Measurements from ENCODE around the gene RNF32.

The RNF32 gene

DNA sequence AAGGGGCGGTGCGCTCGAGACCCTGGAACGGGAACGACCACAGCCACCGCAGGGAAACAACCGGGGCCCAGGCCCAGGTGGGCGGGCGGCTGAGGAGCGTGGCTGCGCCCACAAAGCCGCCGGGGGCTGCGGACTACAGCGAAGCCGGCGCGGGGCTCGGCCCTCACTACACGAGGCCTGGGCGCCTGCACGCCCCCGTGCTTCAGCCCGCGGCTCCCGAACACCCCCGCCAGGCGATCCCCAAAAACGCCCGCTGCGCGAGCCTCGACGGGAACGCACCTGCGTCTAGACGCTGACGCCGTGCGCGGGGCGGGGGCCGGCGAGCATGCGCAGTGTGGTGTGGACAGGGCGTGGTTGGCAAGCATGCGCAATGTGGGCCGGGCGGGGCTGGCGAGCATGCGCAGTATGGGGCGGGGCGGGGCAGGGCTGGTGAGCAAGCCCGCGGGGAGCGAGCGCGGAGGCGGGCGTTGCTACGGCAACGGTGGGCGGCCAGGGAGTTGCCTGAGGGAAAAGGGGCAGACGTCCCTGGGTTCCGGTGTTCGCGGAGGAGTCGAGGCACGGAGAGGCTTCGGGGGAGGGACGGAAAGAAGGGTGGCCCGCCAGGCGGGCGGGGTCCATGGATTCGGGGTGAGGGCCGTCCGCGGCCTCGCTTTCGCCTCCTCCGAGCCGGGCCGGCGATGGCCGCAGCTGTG lies at the start of gene RNF32:
TSS of gene RNF32 (plus strand) at position 518 of the 692 bp plus-strand sequence. CDS start 3,104 bp downstream, outside the sequence.
- DNase-seq, result peak; percentile 96

DNA sequence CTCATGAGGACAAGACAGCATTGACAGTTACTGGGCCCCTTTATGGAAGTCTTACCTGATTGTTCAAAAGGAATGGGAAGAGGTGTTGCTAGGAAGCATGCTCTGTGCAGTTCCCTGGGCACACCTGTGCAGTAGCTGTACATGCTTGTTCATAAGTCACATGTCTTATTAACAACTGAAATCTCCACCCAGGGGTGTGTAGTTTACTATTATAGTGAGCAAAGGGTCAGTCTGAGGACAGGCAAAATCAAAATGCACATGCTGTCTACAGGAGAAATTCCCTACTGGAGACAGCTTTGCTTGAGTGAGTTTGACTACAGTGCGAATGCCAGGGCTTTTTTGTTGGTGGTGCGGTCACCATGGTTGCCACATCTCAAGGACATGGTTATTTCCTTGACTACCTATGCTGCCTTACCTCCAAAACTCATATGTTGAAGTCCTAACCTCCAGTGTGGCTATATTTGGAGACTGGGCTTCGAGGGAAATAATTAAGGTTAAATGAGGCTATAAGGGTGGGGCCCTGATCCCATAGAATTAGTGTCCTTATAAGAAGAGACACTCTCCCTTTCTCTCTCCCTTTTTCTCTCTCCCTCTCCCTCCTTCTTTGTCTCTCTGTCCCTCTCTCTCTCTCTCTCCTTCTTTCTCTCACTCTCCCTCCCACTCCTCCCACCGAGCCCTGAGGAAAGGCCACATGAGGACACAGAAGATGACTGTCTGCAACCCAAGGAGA lies 48.3 kb upstream of the RNF32 start:
- DNase-seq, result no peak

DNA sequence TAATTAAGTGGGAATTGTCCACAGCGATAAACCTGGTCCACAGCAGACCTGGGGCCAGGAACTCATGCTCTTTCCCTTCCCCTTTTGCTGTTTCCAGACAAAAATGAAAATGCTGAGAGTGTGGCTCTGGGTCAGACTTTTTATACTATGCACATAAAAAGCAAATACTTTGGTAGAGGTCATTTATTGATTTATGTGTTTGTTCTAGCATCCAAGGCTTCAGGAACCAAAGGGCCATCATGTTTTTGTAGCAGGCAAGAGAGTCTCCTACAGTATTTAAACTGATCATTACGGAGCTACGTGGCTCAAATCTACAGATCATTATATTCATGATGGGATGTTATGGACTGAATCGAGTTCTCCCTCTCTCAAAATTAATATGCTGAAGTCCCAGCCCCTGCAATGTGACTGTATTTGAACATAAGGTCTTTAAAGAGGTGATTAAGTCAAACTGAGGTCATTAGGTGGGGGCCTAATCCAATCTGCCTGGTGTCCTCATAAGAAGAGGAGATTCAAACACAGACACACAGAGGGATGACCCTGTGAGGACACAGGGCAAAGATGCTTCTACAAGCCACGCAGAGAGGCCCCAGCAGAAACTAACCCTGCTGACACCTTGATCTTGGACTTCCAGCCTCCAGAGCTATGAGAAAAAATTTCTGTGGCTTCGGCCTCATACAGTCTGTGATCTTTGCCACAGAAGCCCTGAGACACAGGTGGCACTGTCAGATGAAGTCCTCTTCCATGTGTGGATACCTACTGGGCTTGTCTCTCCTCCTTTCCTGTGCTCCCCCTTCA lies 46.1 kb upstream of the RNF32 start:
- DNase-seq, result no peak

DNA sequence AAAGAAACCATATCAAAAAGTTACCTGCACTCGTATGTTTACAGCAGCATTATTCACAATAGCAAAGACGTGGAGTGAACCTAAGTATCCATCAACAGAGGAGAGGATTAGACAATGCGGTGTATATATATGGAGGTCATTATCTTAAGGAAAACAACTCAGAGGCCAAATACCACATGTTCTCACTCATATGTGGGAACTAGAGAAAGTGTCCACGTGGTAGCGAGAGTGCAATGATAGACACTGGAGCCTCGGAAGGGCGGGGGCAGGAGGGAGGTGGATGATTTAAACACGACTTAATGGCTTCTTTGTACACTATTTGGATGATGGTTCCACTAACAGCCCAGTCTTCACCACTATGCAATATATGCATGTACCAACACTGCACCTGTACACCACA lies 40.1 kb upstream of the RNF32 start:
- DNase-seq, result no peak

DNA sequence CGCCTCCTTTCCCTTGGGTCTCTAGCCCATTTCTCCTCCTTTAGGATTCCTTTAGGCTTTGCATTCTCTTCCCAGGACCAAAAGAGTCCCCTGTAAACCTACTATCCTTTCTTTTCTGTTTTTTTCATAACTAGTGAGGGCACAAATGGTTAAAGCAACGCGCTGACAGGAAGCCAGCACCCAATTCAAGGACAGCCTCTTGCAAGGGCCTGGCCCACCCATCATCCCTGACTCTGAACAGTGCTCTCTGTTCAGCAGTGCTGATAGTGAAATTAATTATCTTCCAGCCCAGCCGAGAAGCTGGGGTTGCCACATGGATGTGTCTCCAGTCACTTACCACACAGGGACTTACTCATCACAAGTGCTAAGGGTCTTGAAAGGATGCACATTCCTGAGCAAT lies 38.3 kb upstream of the RNF32 start:
- no peak for DNase-seq

DNA sequence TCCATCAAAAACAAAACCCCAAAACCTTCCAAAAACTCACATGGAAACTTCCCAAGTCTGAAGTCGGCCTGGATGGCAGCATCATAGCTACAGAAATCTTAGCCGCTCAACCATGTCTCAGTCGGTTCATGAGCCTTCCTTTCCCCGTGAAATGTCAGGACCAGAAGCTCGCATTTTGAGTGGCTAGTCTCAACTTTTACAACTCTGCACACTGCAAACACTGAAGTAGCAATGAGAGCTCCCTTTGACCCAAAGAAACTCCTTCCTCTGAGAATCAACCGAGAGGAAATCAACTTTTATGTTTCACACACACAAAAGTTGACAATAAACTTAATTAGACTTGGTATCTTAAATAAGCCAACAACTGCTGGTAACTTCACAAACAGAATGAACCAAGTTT lies 37.6 kb upstream of the RNF32 start:
- no peak for DNase-seq

DNA sequence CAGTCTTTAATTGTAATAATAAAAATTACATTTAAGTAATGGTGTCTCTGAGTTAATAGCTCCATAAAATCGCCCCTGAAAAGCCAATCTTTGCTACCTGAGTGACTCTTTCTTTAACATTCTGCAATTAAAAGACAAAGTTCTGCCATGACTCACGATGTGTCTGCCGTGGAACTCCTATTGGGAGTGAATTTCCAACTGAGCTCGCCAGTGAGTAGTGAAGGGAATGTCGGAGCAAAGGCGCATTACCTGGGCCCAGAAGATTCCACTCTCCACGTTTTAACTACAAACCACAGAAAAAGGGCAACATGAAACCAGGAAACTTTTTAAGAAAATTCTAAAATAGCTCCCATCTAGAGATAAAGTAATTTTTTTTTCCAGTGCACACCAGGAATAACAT lies 36.9 kb upstream of the RNF32 start:
- DNase-seq, result no peak

DNA sequence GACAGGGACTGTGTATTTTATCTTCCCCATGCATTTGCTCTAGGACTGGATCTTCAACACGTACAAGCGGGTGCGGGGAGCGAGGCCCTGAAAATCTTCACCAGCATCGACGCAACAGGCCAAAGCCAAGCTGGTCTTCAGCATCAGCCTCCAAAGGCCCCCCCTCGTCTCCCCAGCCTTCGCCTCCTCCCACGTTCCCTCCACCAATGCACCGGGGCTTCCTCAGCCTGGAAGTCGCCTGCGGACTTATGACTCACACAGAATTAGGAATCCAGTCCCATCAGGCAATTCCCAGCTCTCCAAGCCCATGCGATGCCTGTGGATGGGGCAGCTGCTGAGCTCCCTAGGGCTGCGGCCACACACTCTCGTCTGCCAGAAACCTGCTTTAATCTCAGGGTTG lies 36.3 kb upstream of the RNF32 start:
- DNase-seq, result no peak

DNA sequence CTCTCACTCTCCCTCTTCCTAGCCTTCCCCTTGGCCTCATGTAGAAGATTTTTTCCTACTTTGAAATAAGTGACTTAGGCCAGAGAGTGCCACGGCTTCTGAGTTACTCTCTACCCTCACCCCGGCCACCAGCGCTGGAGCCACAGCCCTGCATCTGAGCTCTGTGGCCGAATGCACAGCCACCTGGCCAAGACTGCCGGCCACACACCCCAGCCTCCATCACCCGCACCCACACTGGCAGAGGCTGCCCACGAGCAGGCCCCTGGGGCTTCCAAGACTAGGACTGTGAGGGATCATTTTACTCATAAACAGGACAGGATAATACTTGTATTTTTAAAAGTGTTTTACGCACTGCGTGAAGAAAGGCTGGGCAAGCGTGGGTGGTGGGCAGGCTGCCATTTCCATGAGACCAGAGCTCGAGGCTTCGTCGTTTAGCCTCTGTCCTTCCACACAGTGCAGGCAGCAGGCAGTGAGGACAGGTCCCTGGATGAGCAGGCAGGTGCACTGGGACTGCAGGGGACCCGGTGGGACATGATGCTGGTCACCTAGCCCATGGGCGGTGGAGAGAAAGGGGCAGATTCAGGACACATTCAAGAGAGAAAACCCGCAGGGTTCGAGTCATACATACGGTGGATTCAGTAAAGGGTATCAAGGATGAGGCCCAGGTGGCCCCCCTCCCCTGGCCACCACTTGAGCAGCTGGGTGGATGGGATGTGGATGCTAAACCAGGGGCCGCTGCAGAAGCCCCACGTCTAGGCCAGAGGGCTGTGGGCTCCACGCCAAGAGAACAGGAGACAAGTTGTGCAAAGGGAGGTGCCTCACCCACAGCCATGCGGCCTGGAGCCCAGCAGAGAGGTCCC lies 35.5 kb upstream of the RNF32 start:
- no peak for DNase-seq

DNA sequence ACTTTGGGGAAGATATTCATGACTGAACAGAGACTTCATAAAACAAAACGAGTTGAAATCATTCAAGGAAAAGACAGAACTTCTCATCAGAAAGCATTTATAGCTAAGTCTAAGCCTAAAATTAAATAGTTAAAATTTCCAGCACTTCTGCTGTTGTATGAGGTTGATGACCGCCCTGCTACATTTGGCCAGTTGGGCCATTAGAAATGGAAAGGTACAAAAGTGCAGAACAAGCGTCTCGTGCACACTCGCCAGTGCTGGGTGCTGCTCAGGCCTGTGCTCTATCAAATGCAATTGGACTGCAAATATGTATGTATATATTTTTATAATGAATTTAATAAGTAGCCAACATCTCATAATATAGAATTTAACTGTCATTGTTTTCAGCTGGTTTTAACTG lies 34.4 kb upstream of the RNF32 start:
- DNase-seq, result no peak

DNA sequence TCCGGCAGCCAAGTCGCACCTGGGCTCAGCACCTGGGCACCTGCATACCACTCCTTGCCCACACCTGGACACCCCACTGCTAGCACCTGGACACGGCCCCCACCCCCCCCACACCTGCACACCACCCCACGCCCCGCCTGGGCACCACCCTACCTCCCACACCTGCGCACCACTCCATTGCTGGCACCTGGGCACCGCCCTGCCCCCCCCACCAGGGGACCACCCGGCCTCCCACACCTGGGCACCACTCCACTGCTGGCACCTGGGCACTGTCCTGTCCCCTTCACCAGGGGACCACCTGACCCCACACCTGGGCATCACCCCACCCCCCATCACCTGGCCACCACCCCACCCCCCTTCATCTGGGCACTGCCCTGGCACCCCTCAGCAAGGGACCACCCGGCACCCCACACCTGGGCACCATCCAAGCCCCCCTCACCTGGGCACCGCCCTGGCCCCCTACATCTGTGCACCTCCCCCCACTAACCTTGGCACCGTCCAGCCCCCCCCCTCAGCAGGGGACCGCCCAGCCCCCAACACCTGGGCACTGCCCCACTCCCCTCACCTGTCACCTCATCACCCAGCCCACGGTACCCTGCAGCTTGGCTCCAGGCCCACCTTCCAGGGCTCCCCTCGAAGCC lies 33.8 kb upstream of the RNF32 start:
- no peak for DNase-seq

DNA sequence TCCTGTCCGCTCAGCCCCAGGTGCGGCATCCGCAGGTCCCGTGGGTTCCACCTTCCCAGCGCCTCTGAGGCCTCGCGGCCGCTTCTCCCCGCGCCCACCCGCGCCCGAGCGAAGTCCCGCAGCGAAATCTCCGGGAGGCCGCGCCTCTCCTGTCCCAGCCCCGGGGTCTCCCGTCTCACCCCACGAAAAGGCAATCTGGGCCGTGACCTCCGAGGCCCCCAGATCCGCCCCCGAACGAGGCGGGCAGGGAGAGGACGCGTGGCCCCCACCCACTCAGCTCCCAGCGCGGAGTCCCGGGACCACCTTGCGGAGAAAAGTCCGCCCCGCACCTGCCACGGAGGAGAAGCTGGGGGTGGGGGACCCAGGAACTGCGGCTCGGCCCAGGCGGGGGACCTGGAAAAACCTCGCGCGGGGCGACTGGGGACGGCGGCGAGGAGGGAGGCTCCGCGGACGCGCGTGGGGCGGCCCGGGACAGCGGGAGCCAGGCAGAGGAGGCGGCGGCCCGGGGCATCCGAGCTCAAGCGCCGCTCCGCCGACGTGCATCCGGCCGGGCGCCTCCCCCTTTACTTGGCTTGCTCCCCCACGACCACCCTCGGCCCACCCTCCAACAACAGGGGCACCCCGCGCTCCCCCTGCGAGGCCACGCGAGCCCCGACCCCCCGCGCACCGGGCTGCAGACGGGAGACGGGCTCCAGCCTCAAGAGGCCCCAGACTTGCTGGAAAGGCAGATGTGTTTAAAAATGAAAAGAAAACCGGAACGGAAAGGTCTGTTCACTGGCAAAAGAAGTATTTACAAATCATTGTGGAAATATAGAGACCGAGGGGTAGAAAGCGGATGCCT lies 33.0 kb upstream of the RNF32 start:
- DNase-seq, result peak; percentile 1

DNA sequence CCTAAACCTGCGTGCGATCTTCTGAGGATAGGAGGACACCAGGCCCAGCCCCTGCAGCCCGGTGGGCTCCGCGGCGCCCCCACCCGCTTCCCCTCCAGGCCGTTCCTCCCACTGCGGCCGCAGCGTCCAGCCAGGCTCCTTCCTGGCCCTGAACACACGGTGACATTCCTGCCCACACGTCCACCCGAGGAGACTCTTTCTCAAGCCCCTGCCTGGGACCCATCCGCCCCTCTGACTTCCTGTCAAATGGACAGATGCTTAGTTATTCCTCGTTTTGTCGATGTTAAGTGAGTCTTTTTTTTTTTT lies 32.4 kb upstream of the RNF32 start:
- no peak for DNase-seq

DNA sequence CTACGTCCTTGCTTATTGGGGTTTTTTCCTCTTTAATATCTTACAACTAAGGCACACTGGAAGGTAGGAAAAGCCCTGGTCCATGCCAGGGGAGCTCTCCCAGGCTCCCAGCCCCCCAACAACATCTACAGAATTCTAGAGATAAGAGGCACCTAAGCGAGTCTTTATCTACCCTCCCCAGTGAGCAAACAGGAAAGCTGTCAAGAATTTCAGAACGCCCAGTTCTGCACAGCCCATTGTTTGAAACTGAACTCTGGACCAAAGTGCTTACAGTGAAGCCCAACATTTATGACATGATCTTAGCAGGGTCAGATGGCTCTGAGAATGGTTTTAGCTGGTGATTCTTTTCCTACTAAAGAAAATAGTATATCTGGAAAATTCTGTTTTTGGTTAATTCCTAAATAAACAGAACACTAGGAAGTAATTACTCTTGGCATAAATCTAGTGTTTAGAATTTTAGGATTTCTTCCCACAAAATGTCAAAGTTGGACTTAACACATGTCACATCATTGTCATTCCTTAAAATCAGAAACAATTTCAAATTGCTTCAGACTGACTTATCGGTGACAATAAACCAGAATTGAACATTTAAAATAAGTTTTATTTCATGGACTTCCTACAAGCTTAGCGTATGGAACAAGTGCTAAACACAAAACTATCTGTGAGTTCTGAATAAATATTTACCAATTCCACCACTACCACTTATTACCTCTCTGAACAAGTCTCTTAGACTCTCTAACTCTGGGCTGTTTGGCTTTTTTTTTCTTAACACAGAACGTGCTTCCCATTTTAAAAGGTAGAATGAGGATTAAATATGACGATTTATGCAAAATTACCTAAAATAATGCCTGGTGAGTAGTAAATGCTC lies 31.3 kb upstream of the RNF32 start:
- no peak for DNase-seq

DNA sequence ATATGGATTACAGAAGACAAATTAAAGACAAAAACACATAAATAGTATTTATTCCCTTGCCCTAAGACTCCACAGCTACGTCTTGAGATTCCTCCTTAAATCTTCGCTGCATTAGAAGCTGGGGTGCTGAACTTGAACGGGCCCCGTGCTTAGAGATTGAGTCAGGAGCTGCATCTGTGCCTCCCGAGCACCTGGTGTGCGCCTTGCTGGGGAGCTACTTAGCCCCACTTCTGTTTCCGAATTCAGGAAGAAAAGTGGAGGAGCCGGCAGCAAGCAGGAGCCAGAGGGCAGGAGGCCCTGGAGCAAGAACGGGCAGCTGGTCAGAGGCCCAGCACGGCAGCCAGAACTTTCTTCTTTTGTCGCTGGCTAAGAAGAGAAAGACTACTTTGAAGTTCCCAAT lies 30.4 kb upstream of the RNF32 start:
- DNase-seq, result no peak

DNA sequence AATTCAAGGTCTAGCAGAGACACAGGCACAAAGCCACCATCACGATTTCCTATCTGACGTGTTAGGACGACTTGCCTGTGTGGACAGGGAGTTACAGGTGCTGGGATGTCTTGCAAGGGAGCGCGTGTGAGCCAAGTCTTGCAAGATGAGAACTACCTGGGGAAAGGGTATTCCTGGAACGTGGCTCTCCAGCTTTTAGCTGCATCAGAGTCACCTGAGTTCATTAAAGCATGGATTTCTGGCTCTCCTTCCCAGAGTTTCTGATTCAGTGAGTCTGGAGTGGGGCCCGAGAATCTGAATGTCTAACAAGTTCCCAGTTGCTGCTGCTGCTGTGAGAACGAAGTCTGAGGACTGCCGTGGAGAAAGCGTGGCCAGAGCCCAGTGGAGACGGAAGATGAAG lies 30.0 kb upstream of the RNF32 start:
- DNase-seq, result no peak

DNA sequence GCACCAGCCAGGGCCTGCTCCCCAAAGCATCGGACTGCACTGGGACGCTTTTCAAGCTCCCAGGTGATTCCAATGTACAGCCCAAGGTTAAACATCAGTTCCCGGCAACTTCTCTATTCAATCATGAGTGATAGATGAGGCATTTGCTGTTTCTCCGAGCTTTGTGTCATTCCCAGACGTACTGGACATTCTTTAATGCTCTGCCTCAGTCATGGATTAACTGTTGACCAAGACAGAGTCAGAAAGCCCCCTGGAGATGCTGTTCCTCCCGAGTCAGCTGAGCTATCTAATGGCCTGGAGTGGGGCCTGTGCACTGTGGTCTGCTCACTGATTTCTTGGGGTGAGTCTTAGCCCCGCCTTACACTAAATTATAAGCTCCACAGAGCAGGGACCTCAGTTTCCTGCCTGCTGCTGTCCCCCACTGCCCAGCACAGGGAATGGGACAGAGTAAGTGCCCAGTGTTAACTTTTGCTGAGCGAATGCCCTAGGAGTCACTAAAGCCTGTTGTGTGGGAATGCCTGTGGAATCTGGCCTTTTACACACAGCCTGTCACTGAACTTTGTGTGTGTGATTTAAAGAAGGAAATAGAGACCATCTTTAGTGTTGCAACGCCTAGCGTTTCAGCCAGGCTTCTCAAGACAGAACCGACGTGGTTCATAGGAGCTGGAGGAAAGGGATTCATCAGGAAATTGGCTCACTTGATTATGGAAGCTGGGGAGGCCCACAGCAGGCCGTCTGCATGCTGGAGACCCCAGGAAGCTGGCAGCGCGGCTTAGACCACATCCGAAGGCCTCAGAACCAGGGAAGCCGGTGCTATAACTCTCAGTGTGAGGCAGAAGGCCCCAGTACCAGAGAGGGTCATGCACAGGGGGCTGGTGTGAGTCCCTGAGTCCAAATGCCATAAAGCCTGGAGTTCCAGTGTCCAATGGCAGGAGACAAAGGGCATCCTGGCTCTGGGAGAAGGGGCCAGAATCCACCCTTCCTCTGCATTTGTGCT lies 29.3 kb upstream of the RNF32 start:
- DNase-seq, result no peak

DNA sequence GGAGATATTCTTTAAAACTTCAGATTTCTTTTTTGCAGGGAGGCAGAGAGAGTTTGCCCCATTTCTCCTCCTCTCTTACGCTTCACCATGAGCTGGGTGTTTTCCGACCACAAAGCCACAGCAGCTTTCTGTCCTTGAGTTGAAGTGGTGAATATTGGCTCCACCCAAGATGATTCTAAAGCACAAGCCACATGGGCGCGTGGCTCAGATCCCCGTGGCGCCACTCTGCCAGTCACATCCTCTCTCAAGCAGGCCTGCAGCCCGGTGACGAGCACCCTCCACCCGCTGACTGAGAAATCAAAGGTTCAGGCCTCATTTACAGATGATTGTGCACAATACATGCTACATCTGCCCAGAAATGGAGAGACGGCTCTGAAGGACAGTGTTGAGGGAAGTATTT lies 27.6 kb upstream of the RNF32 start:
- peak; percentile 81 for DNase-seq

All from CD4-positive, alpha-beta T cell treated with Interleukin-21 for 1 hour (primary cell).